GM12878 (cell line): ENCODE data around the gene RND2. TPM values are rescaled to one million over a fixed set of nuclear protein-coding genes. Genes with fewer than 3 reads are reported as not detected.

Experiments
- ATAC-seq: fragments of 200-7000 bp; cut with Tn5 transposase; 3 replicates; pipeline ENCODE4 v1.9.1; 2020; ENCODE audit warnings: mild to moderate bottlenecking, moderate library complexity
- BruUV-seq: library from RNA; stranded (reverse); fragments of 400-500 nt; replicated peaks from 2 replicates; lab custom pipeline; 2021; lab: Mats Ljungman, UMichigan
- CTCF ChIA-PET: fragments of 300-600 bp; sonication (Branson Sonifier 250); formaldehyde crosslinking; extraction: SDS; loops from one replicate; lab custom pipeline; 2021; ENCODE audit warnings: inconsistent platforms; lab: Yijun Ruan, JAX
- POLR2A ChIA-PET: fragments of 350-600 bp; formaldehyde crosslinking; extraction: SDS; loops from one replicate; lab custom pipeline; 2021; ENCODE audit warnings: inconsistent platforms; lab: Charles Lee
- RAD21 ChIA-PET: fragments of 300-600 bp; sonication (Branson Sonifier 250); formaldehyde crosslinking; loops from one replicate; lab custom pipeline; 2023; ENCODE audit warnings: antibody characterized with exemption; ENCODE audit not compliant: unreplicated experiment; lab: Charles Lee
- SMC1A ChIA-PET: fragments of 300-600 bp; sonication (Branson Sonifier 250); formaldehyde crosslinking; loops from one replicate; lab custom pipeline; 2023; ENCODE audit not compliant: unreplicated experiment, uncharacterized antibody; lab: Charles Lee
- DNase-seq: peaks from one replicate; pipeline ENCODE4 v3.0.0-alpha.2; 2011; ENCODE audit warnings: low read depth, low spot score
- FAIRE-seq: peaks from 3 replicates; lab custom pipeline; 2011; peaks lifted over from hg19 to GRCh38; lab: Jason Lieb, UNC
- H2AFZ ChIP-seq: 2 replicates; pipeline ENCODE4 v1.6.0; 2011; ENCODE audit warnings: low read depth, low read length, control low read depth; ENCODE audit not compliant: control insufficient read depth
- H3K27ac ChIP-seq: 2 replicates; pipeline ENCODE4 v1.5.1; 2011; ENCODE audit warnings: control low read depth; ENCODE audit not compliant: control insufficient read depth, insufficient read depth
- H3K27me3 ChIP-seq, 2 experiments: replicated peaks in 1 of 2; 2 replicates each; pipeline versions ENCODE4 v1.6.0 to v1.6.1; 2011; ENCODE audit warnings: low read length in 1 of 2; ENCODE audit not compliant: control insufficient read depth in 2 of 2, insufficient read depth in 2 of 2
- H3K36me3 ChIP-seq, 2 experiments: 2 replicates each; pipeline ENCODE4 v1.5.1; 2011; ENCODE audit warnings: low read length in 1 of 2; ENCODE audit not compliant: control insufficient read depth in 2 of 2, insufficient read depth in 2 of 2
- H3K4me1 ChIP-seq: 2 replicates; pipeline ENCODE4 v1.6.1; 2011; ENCODE audit warnings: mild to moderate bottlenecking, low read length, moderate library complexity, mixed read lengths; ENCODE audit not compliant: control insufficient read depth, insufficient read depth
- H3K4me2 ChIP-seq: 2 replicates; pipeline ENCODE4 v1.6.0; 2011; ENCODE audit warnings: control low read depth; ENCODE audit not compliant: control insufficient read depth, insufficient read depth
- H3K4me3 ChIP-seq: fragments of 200-600 bp; sonication (generic); 2 replicates; pipeline ENCODE4 v1.5.1; 2016
- H3K79me2 ChIP-seq: 2 replicates; pipeline ENCODE4 v1.6.0; 2011; ENCODE audit warnings: low read length; ENCODE audit not compliant: control insufficient read depth, insufficient read depth
- H3K9ac ChIP-seq: 2 replicates; pipeline ENCODE4 v1.8.0; 2011; ENCODE audit warnings: low read length, control low read depth, mixed read lengths; ENCODE audit not compliant: control insufficient read depth, insufficient read depth
- H3K9me3 ChIP-seq: replicated peaks from 3 replicates; pipeline ENCODE4 v1.5.1; 2011; ENCODE audit warnings: mild to moderate bottlenecking, low read length; ENCODE audit not compliant: control insufficient read depth, insufficient read depth
- H4K20me1 ChIP-seq: 2 replicates; pipeline ENCODE4 v1.6.0; 2011; ENCODE audit not compliant: control insufficient read depth, insufficient read depth
- CBFB ChIP-seq: IDR thresholded peaks from 2 replicates; pipeline ENCODE4 v1.6.1; 2016; ENCODE audit warnings: antibody characterized with exemption, low read depth
- GATAD2B ChIP-seq: fragments of 450-650 bp; conservative IDR thresholded peaks from 2 replicates; pipeline ENCODE4 v1.6.1; 2017; ENCODE audit warnings: low read depth, mild to moderate bottlenecking, moderate library complexity
- JUNB ChIP-seq: IDR thresholded peaks from 2 replicates; pipeline ENCODE4 v1.6.1; 2016; ENCODE audit warnings: antibody characterized with exemption, mild to moderate bottlenecking
- LARP7 ChIP-seq: fragments of 450-650 bp; IDR thresholded peaks from 2 replicates; pipeline ENCODE4 v1.6.1; 2017; ENCODE audit warnings: mild to moderate bottlenecking
- NKRF ChIP-seq: fragments of 450-650 bp; conservative IDR thresholded peaks from 2 replicates; pipeline ENCODE4 v1.6.1; 2017; ENCODE audit warnings: mild to moderate bottlenecking, moderate library complexity
- POLR2AphosphoS2 ChIP-seq: IDR thresholded peaks from 2 replicates; pipeline ENCODE4 v1.6.1; 2011; ENCODE audit warnings: low read depth, mild to moderate bottlenecking, low read length, improper control_type of control experiment, moderate library complexity
- RAD21 ChIP-seq: IDR thresholded peaks from 2 replicates; pipeline ENCODE4 v1.6.1; 2011; ENCODE audit warnings: mild to moderate bottlenecking, low read depth, low read length, moderate library complexity; ENCODE audit not compliant: insufficient read depth
- RB1 ChIP-seq: fragments of 450-650 bp; formaldehyde crosslinking; IDR thresholded peaks from 2 replicates; pipeline ENCODE4 v1.6.1; 2017; ENCODE audit warnings: mild to moderate bottlenecking, borderline replicate concordance
- RUNX3 ChIP-seq: IDR thresholded peaks from 2 replicates; pipeline ENCODE4 v1.6.1; 2012; ENCODE audit warnings: low read length, inconsistent platforms
- ZNF687 ChIP-seq: fragments of 450-650 bp; IDR thresholded peaks from 2 replicates; pipeline ENCODE4 v1.6.1; 2017; ENCODE audit warnings: mild to moderate bottlenecking, moderate library complexity
- WGBS: methylation state at CpG from one replicate; pipeline ENCODE4 v1.1.6; 2016; ENCODE audit warnings: low lambda C conversion rate; ENCODE audit not compliant: insufficient replicate concordance, insufficient coverage; ENCODE audit errors: missing lambda C conversion rate; 5-methylcytosine and 5-hydroxymethylcytosine counted together
- in situ Hi-C: fragments of 300-500 bp; cut with MboI; formaldehyde crosslinking; loops from 9 replicates; pipeline ENCODE4 v1.14.3; 2018; ENCODE audit warnings: mixed read lengths
- intact Hi-C: fragments of 100-400 bp; cut with micrococcal nuclease; formaldehyde crosslinking; loops from one replicate; pipeline ENCODE4 v1.14.2; 2022; ENCODE audit not compliant: unreplicated experiment
- polyA plus RNA-seq, 11 experiments: library from polyadenylated mRNA; depleted of rRNA in 4 of 11; unstranded in 6 of 11; stranded (reverse) in 5 of 11; fragments of >200 nt; fragmentation: Nextera tagmentation in 4 of 11; fragmentation: Illumina TruSeq in 1 of 11; extraction: Ambion mirVana in 4 of 11; extraction: Trizol in 1 of 11; gene quantifications; 1 replicate in 1 of 11; 2 replicates in 10 of 11; pipeline versions ENCODE4 v1.2.1 to v1.2.3, GENCODE V29; 2011 to 2016; ENCODE audit warnings: inconsistent platforms in 2 of 11, missing spikeins in 2 of 11, low read depth in 1 of 11
- total RNA-seq, 4 experiments: library from RNA; depleted of rRNA in 3 of 4; stranded (reverse); fragments of >200 nt in 3 of 4; fragmentation: Illumina TruSeq in 1 of 4; extraction: Trizol in 1 of 4; gene quantifications; 2 replicates each; pipeline versions ENCODE4 v1.2.1 to v1.2.3, GENCODE V29; 2013 to 2021

The RND2 gene
- total and polyA plus RNA-seq, 10 of the 15 experiments (the other 5 are each of a cell fraction or from before 2014, with no cell fraction given) = 0.01 to 0.05 (median 0.03) TPM; not detected in 6

- no peaks in the 10 kb centered on the region for H4K20me1 ChIP-seq
- intact Hi-C loops = loop anchor here (1.0 to 10.0 kb wide), 3 partner anchors 17 to 153 kb away; partner anchors contain the start of genes AARSD1 and AOC2
- POLR2A ChIA-PET = interaction anchor here (0.5 to 2.6 kb wide), 23 partner anchors 9 to 1054 kb away, joined by 3 to 21 read pairs (median 3); partner anchors contain the start of genes AARSD1, BECN1, BRCA1 and DHX8
- SMC1A ChIA-PET = interaction anchor here (0.6 to 3.7 kb wide), 33 partner anchors 9 to 486 kb away, joined by 3 to 47 read pairs (median 4); partner anchors contain the start of genes DHX8, IFI35, PSMC3IP and PSME3
- peaks cover 7 to 13% of the 10 kb centered on the region in 2 experiments for H3K36me3 ChIP-seq
- H3K9ac ChIP-seq = peak within 1 kb of the TSS; percentile 99
- DNase-seq (peak; percentile 100), FAIRE-seq (peak; percentile 100), ATAC-seq (peak; percentile 97)
- BruUV-seq = TSS peak; percentile 87
- H3K79me2 ChIP-seq = peaks cover 26% of the 10 kb centered on the region
- CTCF ChIA-PET = interaction anchor here (0.5 to 4.8 kb wide), 48 partner anchors 9 to 804 kb away, joined by 3 to 66 read pairs (median 5); partner anchors contain the start of genes AARSD1, AOC2, BECN1 and CNTD1
- in situ Hi-C loops = no loop called here
- H3K4me2 ChIP-seq = peak within 1 kb of the TSS; percentile 73
- peak within 1 kb of the TSS; percentile 70 for H2AFZ ChIP-seq
- H3K27me3 ChIP-seq = no peaks in the 10 kb centered on the region
- peaks cover 3% of the 10 kb centered on the region; the same call in 1 of the 2 replicates for H3K4me1 ChIP-seq
- H3K27ac ChIP-seq = peak within 1 kb of the TSS; percentile 82
- RAD21 ChIA-PET = interaction anchor here (0.5 to 2.7 kb wide), 35 partner anchors 8 to 486 kb away, joined by 3 to 31 read pairs (median 5); partner anchors contain the start of genes AARSD1, AOC2, BECN1 and CNTD1
- WGBS = 1% methylated on average over 49 of the region's 49 CpGs
- H3K4me3 ChIP-seq = peak within 1 kb of the TSS; percentile 95
- H3K9me3 ChIP-seq = no peaks in the 10 kb centered on the region
- TF ChIP-seq JUNB = no peak; the same call in 1 of the 2 replicates
- TF ChIP-seq RB1 = peak; percentile 85; the same call in 1 of the 2 replicates
- TF ChIP-seq NKRF = peak; percentile 92; the same call in 1 of the 2 replicates
- peak; percentile 64; the same call in 1 of the 2 replicates for TF ChIP-seq GATAD2B
- TF ChIP-seq POLR2AphosphoS2 = peak; percentile 94
- TF ChIP-seq RAD21 = peak; percentile 60
- peak; percentile 89 for TF ChIP-seq ZNF687
- TF ChIP-seq CBFB = peak; percentile 52
- TF ChIP-seq RUNX3 = peak; percentile 84
- peak; percentile 79 for TF ChIP-seq LARP7
Measured at GRCh38 chr17:42997984-42998938, 26.8 kb upstream of the RND2 start, which contains the start of gene RPL27. TSS of gene RPL27 (plus strand) at chr17:42998419. CDS start at chr17:42998751, 332 bp downstream.
